HEK293T (cell line): Measurements from ENCODE around the gene BRI3BP.

Experiments
- BHLHE40 ChIP-seq: fragments of 450-650 bp; IDR thresholded peaks from 2 replicates; pipeline ENCODE4 v1.6.1; 2016; ENCODE audit warnings: mild to moderate bottlenecking, moderate library complexity, borderline replicate concordance
- FOXK2 ChIP-seq: fragments of 450-650 bp; IDR thresholded peaks from 2 replicates; pipeline ENCODE4 v1.6.1; 2016; ENCODE audit warnings: mild to moderate bottlenecking
- FOXM1 ChIP-seq: fragments of 450-650 bp; IDR thresholded peaks from 2 replicates; pipeline ENCODE4 v1.6.1; 2017; ENCODE audit warnings: mild to moderate bottlenecking, borderline replicate concordance
- HDGF ChIP-seq: fragments of 450-650 bp; IDR thresholded peaks from 2 replicates; pipeline ENCODE4 v1.6.1; 2017; ENCODE audit warnings: antibody characterized with exemption, borderline replicate concordance
- PKNOX1 ChIP-seq: fragments of 450-650 bp; IDR thresholded peaks from 2 replicates; pipeline ENCODE4 v1.6.1; 2016
- SP1 ChIP-seq: fragments of 450-650 bp; IDR thresholded peaks from 2 replicates; pipeline ENCODE4 v1.6.1; 2017

DNA sequence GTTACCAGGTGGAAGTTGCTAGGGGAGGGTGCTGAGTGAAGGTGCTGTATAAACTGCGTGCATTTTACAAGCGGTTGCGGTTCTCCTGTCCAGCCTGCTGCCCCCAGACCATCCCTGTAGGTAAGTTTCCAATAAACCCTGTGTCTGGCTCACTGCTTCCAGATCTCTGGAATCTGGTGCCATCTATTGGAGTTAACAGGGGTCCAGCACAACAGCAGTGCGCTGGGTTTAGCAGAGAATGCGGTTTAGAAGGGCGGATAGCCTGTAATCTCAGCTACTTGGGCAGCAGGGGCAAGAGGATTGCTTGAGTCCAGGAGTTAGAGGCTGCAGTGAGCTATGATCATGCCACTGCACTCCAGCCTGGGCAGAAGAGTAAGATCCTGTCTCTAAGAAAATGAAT, 76.7 kb downstream of the BRI3BP start:
- TF ChIP-seq FOXM1 (no peak), SP1 (no peak), BHLHE40 (no peak), PKNOX1 (no peak), HDGF (no peak), FOXK2 (no peak)
